K562 (cell line): ENCODE results near the gene PRR29. TPM values are rescaled to one million over a fixed set of nuclear protein-coding genes. Genes with fewer than 3 reads are reported as not detected.

Experiments
- ATAC-seq: fragments of 200-7000 bp; cut with Tn5 transposase; 3 replicates; pipeline ENCODE4 v1.9.1; 2020; ENCODE audit warnings: moderate library complexity
- Bru-seq: library from RNA; stranded (reverse); fragments of 400-500 nt; gene quantifications from one replicate; lab custom pipeline; 2021; lab: Mats Ljungman, UMichigan
- BruChase-seq, 2 experiments: library from RNA; stranded (reverse); fragments of 400-500 nt; gene quantifications; one replicate each; lab custom pipeline; 2021; lab: Mats Ljungman, UMichigan
- BruUV-seq: library from RNA; stranded (reverse); fragments of 400-500 nt; replicated peaks from 2 replicates; lab custom pipeline; 2021; lab: Mats Ljungman, UMichigan
- CTCF ChIA-PET: fragments of 300-600 bp; formaldehyde crosslinking; extraction: SDS; loops from one replicate; lab custom pipeline; 2021; ENCODE audit warnings: low intra/inter-chr PET ratio; lab: Yijun Ruan, JAX
- POLR2A ChIA-PET: fragments of 300-600, 350-650 bp; sonication (Branson Sonifier 250); formaldehyde crosslinking; extraction: SDS; loops from one replicate; lab custom pipeline; 2021; ENCODE audit warnings: antibody characterized with exemption, inconsistent platforms; lab: Yijun Ruan, JAX
- DNase-seq, 4 experiments: peaks; one replicate each; pipeline versions ENCODE4 v3.0.0 to v3.0.0-alpha.2; 2011 to 2018; ENCODE audit warnings: low spot score in 3 of 4, mixed read lengths in 3 of 4; ENCODE audit errors: extremely low read depth in 1 of 4
- FAIRE-seq: peaks from 2 replicates; lab custom pipeline; 2011; peaks lifted over from hg19 to GRCh38; lab: Jason Lieb, UNC
- H2AFZ ChIP-seq: 2 replicates; pipeline ENCODE4 v1.6.0; 2011; ENCODE audit warnings: low read depth, low read length, control low read depth, inconsistent platforms
- H3K27ac ChIP-seq: fragments of 200-600 bp; 3 replicates; pipeline ENCODE4 v1.8.0; 2011; ENCODE audit warnings: low read depth, mild to moderate bottlenecking, control low read depth, inconsistent platforms, low read length, moderate library complexity, mixed read lengths; ENCODE audit errors: extremely low read depth
- H3K27me3 ChIP-seq, 2 experiments: fragments of 300-600 bp in 1 of 2; 2 replicates in 1 of 2; 3 replicates in 1 of 2; pipeline versions ENCODE4 v1.6.0 to v1.8.0; 2011; ENCODE audit warnings: inconsistent platforms in 2 of 2, low read length in 2 of 2, mild to moderate bottlenecking in 1 of 2, mixed read lengths in 1 of 2, moderate library complexity in 1 of 2; ENCODE audit not compliant: control insufficient read depth in 2 of 2, insufficient read depth in 2 of 2
- H3K36me3 ChIP-seq: fragments of 300-600 bp; 3 replicates; pipeline ENCODE4 v1.8.0; 2011; ENCODE audit warnings: mild to moderate bottlenecking, low read length, inconsistent platforms; ENCODE audit not compliant: control insufficient read depth, insufficient read depth
- H3K4me1 ChIP-seq, 2 experiments: fragments of 200-600 bp in 1 of 2; replicated peaks in 1 of 2; 2 replicates in 1 of 2; 3 replicates in 1 of 2; pipeline versions ENCODE4 v1.5.1 to v1.8.0; 2011; ENCODE audit warnings: inconsistent platforms in 2 of 2, low read length in 2 of 2, mild to moderate bottlenecking in 1 of 2, mixed read lengths in 1 of 2, moderate library complexity in 1 of 2; ENCODE audit not compliant: control insufficient read depth in 2 of 2, insufficient read depth in 2 of 2
- H3K4me2 ChIP-seq: 2 replicates; pipeline ENCODE4 v1.6.1; 2011; ENCODE audit warnings: low read length, control low read depth, inconsistent platforms, mixed read lengths; ENCODE audit not compliant: insufficient read depth
- H3K4me3 ChIP-seq: fragments of 200-600 bp; sonication (generic), shearing (Covaris generic); 2 replicates; pipeline ENCODE4 v1.5.1; 2016; ENCODE audit warnings: control low read depth, inconsistent platforms
- H3K79me2 ChIP-seq: fragments of 200-600 bp; 3 replicates; pipeline ENCODE4 v1.8.0; 2011; ENCODE audit warnings: low read length, inconsistent platforms; ENCODE audit not compliant: control insufficient read depth, insufficient read depth
- H3K9ac ChIP-seq, 2 experiments: 2 replicates each; pipeline versions ENCODE4 v1.6.0 to v1.6.1; 2011; ENCODE audit warnings: low read depth in 2 of 2, low read length in 2 of 2, control low read depth in 1 of 2, inconsistent platforms in 1 of 2, mild to moderate bottlenecking in 1 of 2, mixed read lengths in 1 of 2; ENCODE audit not compliant: insufficient read depth in 1 of 2
- H3K9me1 ChIP-seq: one replicate; pipeline ENCODE4 v1.6.0; 2011; ENCODE audit warnings: inconsistent platforms, mild to moderate bottlenecking, low read length, moderate library complexity; ENCODE audit not compliant: control insufficient read depth, insufficient read depth
- H3K9me3 ChIP-seq: replicated peaks from 2 replicates; pipeline ENCODE4 v1.5.1; 2011; ENCODE audit warnings: low read depth, low read length, inconsistent platforms; ENCODE audit not compliant: control insufficient read depth, insufficient read depth
- H4K20me1 ChIP-seq: replicated peaks from 2 replicates; pipeline ENCODE4 v1.6.1; 2011; ENCODE audit warnings: low read length, inconsistent platforms, mixed read lengths; ENCODE audit not compliant: control insufficient read depth, insufficient read depth
- CBX2 ChIP-seq: fragments of 200-600 bp; sonication (generic); IDR thresholded peaks from one replicate; pipeline ENCODE4 v1.6.1; 2012; ENCODE audit warnings: mild to moderate bottlenecking, low read length, inconsistent platforms; ENCODE audit not compliant: insufficient read depth, poor library complexity, severe bottlenecking
- GABPA ChIP-seq: fragments of 200-800 bp; sonication (Bioruptor generic); conservative IDR thresholded peaks from 2 replicates; pipeline ENCODE4 v1.6.1; 2016; ENCODE audit warnings: low read depth, missing genetic modification characterization, missing compliant biosample characterization
- HDAC1 ChIP-seq, 2 experiments: fragments of 450-650 bp; IDR thresholded peaks; 2 replicates each; pipeline ENCODE4 v1.6.1; 2016 to 2017; ENCODE audit warnings: inconsistent platforms in 1 of 2, mild to moderate bottlenecking in 1 of 2, moderate library complexity in 1 of 2
- ILK ChIP-seq: fragments of 450-650 bp; IDR thresholded peaks from 2 replicates; pipeline ENCODE4 v1.6.1; 2016; ENCODE audit warnings: missing genetic modification characterization, low read depth, mild to moderate bottlenecking, missing compliant biosample characterization, moderate library complexity, borderline replicate concordance
- MEIS2 ChIP-seq: fragments of 450-650 bp; IDR thresholded peaks from 2 replicates; pipeline ENCODE4 v1.6.1; 2014; ENCODE audit warnings: mild to moderate bottlenecking; ENCODE audit not compliant: partially characterized antibody
- NCOA1 ChIP-seq: fragments of 450-650 bp; IDR thresholded peaks from 2 replicates; pipeline ENCODE4 v1.6.1; 2016; ENCODE audit warnings: low read depth
- NRF1 ChIP-seq, 2 experiments: fragments of 450-650 bp; IDR thresholded peaks in 1 of 2; conservative IDR thresholded peaks in 1 of 2; 2 replicates each; pipeline ENCODE4 v1.6.1; 2014; ENCODE audit warnings: mild to moderate bottlenecking in 2 of 2
- RBBP5 ChIP-seq: fragments of 200-600 bp; sonication (generic); IDR thresholded peaks from 2 replicates; pipeline ENCODE4 v1.6.1; 2012; ENCODE audit warnings: borderline replicate concordance, mild to moderate bottlenecking, low read length, control low read depth, inconsistent platforms; ENCODE audit not compliant: insufficient read depth, poor library complexity, severe bottlenecking
- RBM22 ChIP-seq: fragments of 200-400 bp; formaldehyde crosslinking; IDR thresholded peaks from 2 replicates; pipeline ENCODE4 v1.6.1; 2018; ENCODE audit warnings: low read length, low read depth; ENCODE audit not compliant: poor library complexity, severe bottlenecking
- RFX1 ChIP-seq: fragments of 450-650 bp; IDR thresholded peaks from 2 replicates; pipeline ENCODE4 v1.6.1; 2016; ENCODE audit warnings: mild to moderate bottlenecking, moderate library complexity
- RNF219 ChIP-seq: fragments of 250-450 bp; sonication (Bioruptor Pico); IDR thresholded peaks from 2 replicates; pipeline ENCODE4 v1.5.0; 2022; ENCODE audit warnings: mild to moderate bottlenecking
- SP2 ChIP-seq: IDR thresholded peaks from 2 replicates; pipeline ENCODE4 v1.6.1; 2011; ENCODE audit warnings: mild to moderate bottlenecking, low read depth, low read length, moderate library complexity; ENCODE audit not compliant: poor library complexity, severe bottlenecking; ENCODE audit errors: extremely low read depth
- YY1 ChIP-seq, 3 experiments: IDR thresholded peaks; 2 replicates each; pipeline ENCODE4 v1.6.1; 2011; ENCODE audit warnings: low read length in 2 of 3, mild to moderate bottlenecking in 2 of 3, moderate library complexity in 2 of 3, borderline replicate concordance in 1 of 3, control low read depth in 1 of 3, low read depth in 1 of 3; ENCODE audit not compliant: insufficient read depth in 3 of 3, insufficient replicate concordance in 2 of 3, control insufficient read depth in 1 of 3, insufficient read length in 1 of 3; ENCODE audit errors: extremely low read depth in 1 of 3
- WGBS: fragments of 100-300 bp; shearing (Covaris generic); methylation state at CpG from one replicate; pipeline ENCODE4 v1.1.6; 2016; ENCODE audit warnings: low coverage, mixed read lengths; ENCODE audit not compliant: insufficient coverage; ENCODE audit errors: missing lambda C conversion rate; 5-methylcytosine and 5-hydroxymethylcytosine counted together
- in situ Hi-C: fragments of 300-500 bp; cut with MboI; formaldehyde crosslinking; loops from 4 replicates; pipeline ENCODE4 v1.15.0; 2018; ENCODE audit warnings: inconsistent platforms, mixed read lengths
- intact Hi-C: fragments of 100-400 bp; cut with micrococcal nuclease; formaldehyde crosslinking; loops from 2 replicates; pipeline ENCODE4 v1.14.2; 2022
- long read RNA-seq, 3 experiments: library from polyadenylated mRNA in 2 of 3; library from RNA in 1 of 3; unstranded in 2 of 3; stranded (forward) in 1 of 3; transcript quantifications; one replicate each; pipeline ENCODE4 v2.0.0, GENCODE V29; 2019 to 2022
- polyA minus RNA-seq, 3 experiments: library from RNA; depleted of rRNA, polyadenylated mRNA; stranded (reverse); fragments of >200 nt; gene quantifications; 2 replicates each; pipeline ENCODE4 v1.2.3, GENCODE V29; 2011
- polyA plus RNA-seq, 8 experiments: library from polyadenylated mRNA; depleted of rRNA in 4 of 8; stranded (reverse) in 5 of 8; unstranded in 3 of 8; fragments of >200 nt; fragmentation: Nextera tagmentation in 2 of 8; fragmentation: Illumina TruSeq in 1 of 8; extraction: Ambion mirVana in 2 of 8; extraction: Trizol in 1 of 8; gene quantifications; 2 replicates each; pipeline versions ENCODE4 v1.2.1 to v1.2.3, GENCODE V29; 2011 to 2014; ENCODE audit warnings: inconsistent platforms in 1 of 8, missing spikeins in 1 of 8
- total RNA-seq, 7 experiments: library from RNA; depleted of rRNA in 6 of 7; stranded (reverse); fragments of >200 nt in 6 of 7; fragmentation: Illumina TruSeq in 2 of 7; extraction: Trizol in 2 of 7; gene quantifications; 2 replicates each; pipeline versions ENCODE4 v1.2.1 to v1.2.3, GENCODE V29; 2011 to 2021; ENCODE audit warnings: low replicate concordance in 1 of 7

PRR29 gene
- total RNA-seq (2011; cell fraction: chromatin; rRNA removed; ENCODE audit: low replicate concordance) = 0.42 and 1.0 TPM in 2 replicates
- 0.26 and 0.67 TPM in 2 replicates for total RNA-seq (2011; cell fraction: nucleolus; rRNA removed)
- 0.22 TPM in 1 of 2 replicates, not detected in the other for total RNA-seq (2011; cell fraction: nucleoplasm; rRNA removed)
- total RNA-seq (2014; rRNA removed) = not detected in 2 replicates
- not detected in 2 replicates for total RNA-seq (2014; rRNA removed; fragmentation: Illumina TruSeq; extraction: Trizol)
- not detected in 2 replicates for total RNA-seq (2015; rRNA removed; fragmentation: Illumina TruSeq; extraction: Trizol)
- 0.04 TPM in 1 of 2 replicates, not detected in the other for total RNA-seq (2021)
- not detected in 2 replicates for polyA plus RNA-seq (2011; rRNA removed)
- polyA plus RNA-seq (2011; cell fraction: cytosol; rRNA removed) = 0.12 TPM in 1 of 2 replicates, not detected in the other
- 0.18 and 0.55 TPM in 2 replicates for polyA plus RNA-seq (2011; cell fraction: nucleus; rRNA removed)
- polyA plus RNA-seq (2012) = 2.3 and 2.6 TPM in 2 replicates
- polyA plus RNA-seq (2014; fragmentation: Illumina TruSeq; extraction: Trizol) = 0.10 and 0.18 TPM in 2 replicates
- under 1 TPM; 0.08 to 0.20 TPM for polyA plus RNA-seq (2014; fragmentation: Nextera tagmentation; extraction: Ambion mirVana)
- 0.11 and 0.58 TPM in 2 replicates for polyA plus RNA-seq (2014; rRNA removed)
- not detected in 2 replicates for polyA minus RNA-seq (2011; rRNA and poly(A)+ RNA removed)
- not detected in 2 replicates for polyA minus RNA-seq (2011; cell fraction: cytosol; rRNA and poly(A)+ RNA removed)
- 0.27 and 0.44 TPM in 2 replicates for polyA minus RNA-seq (2011; cell fraction: nucleus; rRNA and poly(A)+ RNA removed)
- percentile 27 among the genes with signal in this experiment for Bru-seq, nascent RNA
- BruChase-seq, experiment 1, labeled RNA remaining after a 2-hour chase = percentile 5 among the genes with signal in this experiment
- percentile 11 among the genes with signal in this experiment for BruChase-seq, experiment 2, labeled RNA remaining after a 6-hour chase
- long read RNA-seq, experiment 1, partial matches to known transcripts = 0 of 2 reads
- long read RNA-seq, experiment 1, other reads (novel, unspliced or antisense) = 0 of 2 reads
- long read RNA-seq, experiment 2 = 0 reads
- long read RNA-seq, experiment 3 = 0 reads

DNA sequence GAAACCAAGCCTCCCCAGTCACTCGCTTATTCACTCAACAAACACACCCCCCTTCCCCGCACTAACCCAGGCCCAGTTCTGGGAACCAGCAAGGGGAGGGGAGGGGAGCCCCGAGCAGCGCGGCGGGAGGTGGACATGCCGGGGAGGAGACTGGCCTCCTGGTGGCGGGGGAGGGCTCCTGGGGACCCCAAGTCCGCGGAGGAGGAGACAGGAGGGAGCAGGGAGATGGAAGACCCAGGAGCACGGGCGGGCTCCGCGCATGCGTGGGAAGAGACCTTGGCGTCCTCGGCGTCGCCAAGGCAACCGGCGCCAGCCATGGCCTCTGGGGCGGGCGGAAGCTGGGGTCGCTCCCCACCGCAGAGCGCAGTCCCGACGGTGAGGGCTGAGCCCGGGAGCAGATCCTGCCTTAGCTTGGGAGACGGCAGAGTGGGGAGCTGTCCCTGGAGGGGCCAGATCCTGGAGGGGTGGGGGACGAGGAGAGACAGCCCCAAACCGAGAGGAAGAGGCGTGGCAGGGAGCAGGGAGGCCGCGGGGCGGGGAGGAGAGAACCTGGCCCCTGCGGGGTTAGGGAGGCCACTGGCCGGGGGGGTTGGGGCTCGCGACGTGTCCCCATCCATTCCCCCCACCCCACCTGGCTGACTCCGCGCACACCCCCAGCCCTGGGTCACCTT, at the start of gene PRR29:
PRR29 (plus strand) TSS at position 302 of the 671 bp plus-strand sequence; CDS start at position 316, 14 bp downstream.
- Histone ChIP-seq H3K9me3 (no peaks in the 10 kb centered on the region), H3K9me1 (no peaks in the 10 kb centered on the region), H3K4me3 (peak within 1 kb of the TSS; percentile 52), H3K4me2 (peak within 1 kb of the TSS; percentile 89), H3K27ac (no peak within 1 kb of the TSS), H3K27me3 (peaks cover 0 to 4% of the 10 kb centered on the region in 2 experiments; a peak in 1 of 5 replicates), H4K20me1 (no peaks in the 10 kb centered on the region), H3K9ac (peak within 1 kb of the TSS in 1 of 2 experiments; percentile 92; a peak in 2 of 4 replicates), H2AFZ (peak within 1 kb of the TSS; percentile 99), H3K36me3 (peaks cover 8% of the 10 kb centered on the region; the same call in 1 of the 3 replicates), H3K4me1 (peaks cover 5 to 48% of the 10 kb centered on the region in 2 experiments), H3K79me2 (no peaks in the 10 kb centered on the region)
- in situ Hi-C loops = no loop called here
- ATAC-seq = peak; percentile 83
- ChIA-PET POLR2A (interaction anchor here (0.6 to 1.2 kb wide), 3 partner anchors 9 to 303 kb away, joined by 3 read pairs; no protein-coding TSS in a partner anchor), CTCF (no interaction called here)
- intact Hi-C loops = no loop called here
- no peak for FAIRE-seq
- BruUV-seq = no TSS peak
- peak; percentile 83 to 97 (median 94) for DNase-seq
- 3% methylated on average over 27 of the region's 43 CpGs for WGBS
- peak; percentile 47; the same call in 1 of the 2 replicates for TF ChIP-seq GABPA (tag)
- TF ChIP-seq YY1 (IDR thresholded peaks at IDR 0.05; ENCODE audit: borderline replicate concordance in 1 of 3, control insufficient read depth in 1 of 3, extremely low read depth in 1 of 3, insufficient read depth in 3 of 3, insufficient read length in 1 of 3, insufficient replicate concordance in 2 of 3, low read depth in 1 of 3, low read length in 2 of 3) = peak in 2 of 3 experiments; percentile 67 to 77
- TF ChIP-seq RNF219 = no peak
- peak; percentile 95 to 96 for TF ChIP-seq NRF1 (conservative IDR thresholded peaks at IDR 0.05 in 1 of 2, IDR thresholded peaks at IDR 0.05 in 1 of 2)
- TF ChIP-seq CBX2 = no peak
- TF ChIP-seq SP2 = no peak
- TF ChIP-seq RFX1 = peak; percentile 97
- no peak for TF ChIP-seq NCOA1
- TF ChIP-seq HDAC1 (IDR thresholded peaks at IDR 0.05) = peak in 1 of 2 experiments; percentile 96; a peak in 2 of 4 replicates
- no peak for TF ChIP-seq ILK (tag)
- no peak for TF ChIP-seq RBBP5
- TF ChIP-seq RBM22 = peak; percentile 98
- TF ChIP-seq MEIS2 = peak; percentile 71
